ENCODE data around the gene HOXC12.

- TF ChIP-seq POLR2AphosphoS5 (IDR thresholded peaks at IDR 0.05) (no peak), POLR2A (IDR thresholded peaks at IDR 0.05) (no peak), CTCF (IDR thresholded peaks at IDR 0.05) (no peak)
Measured at GRCh38 chr12:53997204-53998109, 42.8 kb downstream of the HOXC12 start.
